Umbilical cord (tissue), 2 donors: ENCODE measurements around the gene OSBPL8. TPM values are rescaled to one million over a fixed set of nuclear protein-coding genes. Genes with fewer than 3 reads are reported as not detected.

Experiments
- DNase-seq: peaks from one replicate; pipeline ENCODE4 v3.0.0-alpha.2; 2015; ENCODE audit warnings: low spot score
- total RNA-seq: library from RNA; depleted of rRNA; stranded (reverse); fragments of >200 nt; gene quantifications from one replicate; pipeline ENCODE4 v1.2.3, GENCODE V29; 2014; ENCODE audit warnings: low replicate concordance; ENCODE audit not compliant: insufficient read depth

The OSBPL8 gene
- total RNA-seq, 1 donor from 2014 or later: 63.8 TPM

GRCh38 chr12:76556368-76556767 is 3.2 kb downstream of the OSBPL8 start:
- no peak for DNase-seq

- DNase-seq: no peak
Observed at GRCh38 chr12:76555797-76556196, 3.8 kb downstream of the OSBPL8 start.

GRCh38 chr12:76555231-76555767 is 4.3 kb downstream of the OSBPL8 start:
- DNase-seq: no peak

GRCh38 chr12:76554405-76555230 is 5.0 kb downstream of the OSBPL8 start:
- DNase-seq: peak; percentile 19

GRCh38 chr12:76552343-76552938 is 7.1 kb downstream of the OSBPL8 start:
- DNase-seq: no peak

- no peak for DNase-seq
Observed at GRCh38 chr12:76551482-76551888, 8.1 kb downstream of the OSBPL8 start.

- no peak for DNase-seq
Observed at GRCh38 chr12:76549131-76549530, 10.4 kb downstream of the OSBPL8 start.

GRCh38 chr12:76548222-76548837 is 11.2 kb downstream of the OSBPL8 start:
- no peak for DNase-seq

GRCh38 chr12:76547526-76547925 is 12.0 kb downstream of the OSBPL8 start:
- no peak for DNase-seq

GRCh38 chr12:76546889-76547288 is 12.7 kb downstream of the OSBPL8 start:
- peak; percentile 10 for DNase-seq

- DNase-seq: no peak
Observed at GRCh38 chr12:76545486-76545885, 14.1 kb downstream of the OSBPL8 start.

- no peak for DNase-seq
Observed at GRCh38 chr12:76544601-76545261, 14.8 kb downstream of the OSBPL8 start.

GRCh38 chr12:76543813-76544347 is 15.7 kb downstream of the OSBPL8 start:
- DNase-seq: no peak

- DNase-seq: no peak
Observed at GRCh38 chr12:76542908-76543307, 16.7 kb downstream of the OSBPL8 start.

GRCh38 chr12:76539727-76540126 is 19.8 kb downstream of the OSBPL8 start:
- DNase-seq: no peak

- DNase-seq: no peak
Observed at GRCh38 chr12:76537923-76538322, 21.6 kb downstream of the OSBPL8 start.

GRCh38 chr12:76536546-76536945 is 23.0 kb downstream of the OSBPL8 start:
- no peak for DNase-seq

- DNase-seq: no peak
Observed at GRCh38 chr12:76535170-76535569, 24.4 kb downstream of the OSBPL8 start.

GRCh38 chr12:76533331-76533730 is 26.2 kb downstream of the OSBPL8 start:
- DNase-seq: peak; percentile 29

- DNase-seq: no peak
Observed at GRCh38 chr12:76532520-76532919, 27.1 kb downstream of the OSBPL8 start.

GRCh38 chr12:76531056-76531455 is 28.5 kb downstream of the OSBPL8 start:
- DNase-seq: no peak

- DNase-seq: no peak
Observed at GRCh38 chr12:76530516-76530915, 29.1 kb downstream of the OSBPL8 start.
